Measurements from ENCODE around the gene TEDC2.

- TF ChIP-seq CTCF (IDR thresholded peaks at IDR 0.05; ENCODE audit: control extremely low read depth in 1 of 3, insufficient read depth in 1 of 3, low read depth in 1 of 3, low read length in 3 of 3) (no peak), EZH2 (IDR thresholded peaks at IDR 0.05; ENCODE audit: low read depth, low read length, severe bottlenecking) (no peak), KDM1A (IDR thresholded peaks at IDR 0.05; ENCODE audit: borderline replicate concordance, low read length) (no peak), CHD2 (IDR thresholded peaks at IDR 0.05; ENCODE audit: low read length) (no peak), MAFK (IDR thresholded peaks at IDR 0.05; ENCODE audit: low read depth, low read length) (no peak)
Observed at GRCh38 chr16:2439598-2439997, 20.3 kb upstream of the TEDC2 start.
